SK-N-SH (cell line): ENCODE data around the gene MLLT10. TPM values are rescaled to one million over a fixed set of nuclear protein-coding genes. Genes with fewer than 3 reads are reported as not detected.

Experiments used
- CTCF ChIA-PET: fragments of 300-600, 350-600 bp; formaldehyde crosslinking; extraction: SDS; loops from one replicate; lab custom pipeline; 2021; lab: Yijun Ruan, JAX
- POLR2A ChIA-PET: fragments of 350-600 bp; sonication (Branson Sonifier 250); formaldehyde crosslinking; extraction: SDS; loops from one replicate; lab custom pipeline; 2020; ENCODE audit warnings: antibody characterized with exemption, inconsistent platforms; lab: Yijun Ruan, JAX
- DNase-seq: peaks from one replicate; pipeline ENCODE4 v3.0.0; 2012
- H2AFZ ChIP-seq: fragments of 200-600 bp; sonication (generic); 2 replicates; pipeline ENCODE4 v1.8.1; 2016; ENCODE audit warnings: antibody characterized with exemption, mild to moderate bottlenecking, low read depth
- H3F3A ChIP-seq: fragments of 200-600 bp; sonication (generic); replicated peaks from 2 replicates; pipeline ENCODE3; 2016; ENCODE audit warnings: antibody characterized with exemption, mild to moderate bottlenecking; ENCODE audit not compliant: insufficient read depth
- H3K27ac ChIP-seq, 2 experiments: fragments of 200-500 bp in 1 of 2; fragments of 200-600 bp in 1 of 2; sonication (Bioruptor generic) in 1 of 2; sonication (generic), shearing (Covaris generic) in 1 of 2; 2 replicates each; pipeline versions ENCODE4 v1.5.1 to v1.6.1; 2014 to 2016; ENCODE audit warnings: low read depth in 2 of 2, inconsistent platforms in 1 of 2, low read length in 1 of 2, mild to moderate bottlenecking in 1 of 2, mixed read lengths in 1 of 2
- H3K27me3 ChIP-seq: fragments of 200-600 bp; sonication (generic), shearing (Covaris generic); 2 replicates; pipeline ENCODE4 v1.6.1; 2016; ENCODE audit warnings: mixed run types; ENCODE audit not compliant: insufficient read depth
- H3K36me3 ChIP-seq, 2 experiments: fragments of 200-500 bp in 1 of 2; fragments of 200-600 bp in 1 of 2; sonication (Bioruptor generic) in 1 of 2; sonication (generic) in 1 of 2; replicated peaks in 1 of 2; 2 replicates each; pipeline versions ENCODE3 to v1.5.1; 2014 to 2016; ENCODE audit warnings: low read length in 1 of 2, mild to moderate bottlenecking in 1 of 2; ENCODE audit not compliant: insufficient read depth in 2 of 2, control insufficient read depth in 1 of 2
- H3K4me1 ChIP-seq, 2 experiments: fragments of 200-500 bp in 1 of 2; fragments of 200-600 bp in 1 of 2; sonication (Bioruptor generic) in 1 of 2; sonication (generic), shearing (Covaris generic) in 1 of 2; 2 replicates each; pipeline versions ENCODE4 v1.5.1 to v1.6.1; 2014 to 2016; ENCODE audit warnings: low read depth in 1 of 2, low read length in 1 of 2, mixed run types in 1 of 2; ENCODE audit not compliant: insufficient read depth in 2 of 2, control insufficient read depth in 1 of 2
- H3K4me2 ChIP-seq: fragments of 200-600 bp; sonication (generic), shearing (Covaris generic); 2 replicates; pipeline ENCODE4 v1.6.1; 2017; ENCODE audit warnings: mixed run types
- H3K4me3 ChIP-seq, 2 experiments: fragments of 200-500 bp in 1 of 2; fragments of 200-600 bp in 1 of 2; sonication (Bioruptor generic) in 1 of 2; sonication (generic), shearing (Covaris generic) in 1 of 2; 2 replicates each; pipeline versions ENCODE4 v1.5.1 to v1.8.1; 2014 to 2016; ENCODE audit warnings: low read depth in 2 of 2, inconsistent platforms in 1 of 2, low read length in 1 of 2, mild to moderate bottlenecking in 1 of 2, mixed read lengths in 1 of 2, moderate library complexity in 1 of 2
- H3K79me2 ChIP-seq: fragments of 200-600 bp; sonication (generic); 2 replicates; pipeline ENCODE4 v1.8.1; 2017; ENCODE audit warnings: mild to moderate bottlenecking; ENCODE audit not compliant: insufficient read depth
- H3K9ac ChIP-seq: fragments of 200-600 bp; sonication (generic); 2 replicates; pipeline ENCODE4 v1.6.1; 2017; ENCODE audit warnings: mixed run types
- H3K9me2 ChIP-seq: fragments of 200-600 bp; sonication (generic); 2 replicates; pipeline ENCODE4 v1.6.1; 2017; ENCODE audit warnings: mixed run types
- H3K9me3 ChIP-seq: fragments of 200-600 bp; sonication (generic); 2 replicates; pipeline ENCODE4 v1.6.1; 2017; ENCODE audit warnings: mixed run types, mild to moderate bottlenecking, moderate library complexity
- H4K20me1 ChIP-seq: fragments of 200-600 bp; sonication (generic); 2 replicates; pipeline ENCODE4 v1.6.1; 2017; ENCODE audit warnings: mild to moderate bottlenecking, mixed run types; ENCODE audit not compliant: insufficient read depth
- ELF1 ChIP-seq: IDR thresholded peaks from 2 replicates; pipeline ENCODE4 v1.4.0; 2012
- EP300 ChIP-seq, 2 experiments: IDR thresholded peaks; 2 replicates each; pipeline versions ENCODE4 v1.4.0 to v1.6.1; 2012; ENCODE audit warnings: borderline replicate concordance in 1 of 2, low read depth in 1 of 2, low read length in 1 of 2
- FOXM1 ChIP-seq: IDR thresholded peaks from 2 replicates; pipeline ENCODE4 v1.4.0; 2012; ENCODE audit warnings: low read depth, mild to moderate bottlenecking
- GABPA ChIP-seq: IDR thresholded peaks from 2 replicates; pipeline ENCODE4 v1.4.0; 2012; ENCODE audit warnings: low read depth, mild to moderate bottlenecking
- GATA2 ChIP-seq: sonication (generic); formaldehyde crosslinking; IDR thresholded peaks from 2 replicates; pipeline ENCODE4 v1.5.0; 2020; ENCODE audit warnings: mild to moderate bottlenecking, missing genetic modification reagents
- MEF2A ChIP-seq: IDR thresholded peaks from 2 replicates; pipeline ENCODE4 v1.4.0; 2012; ENCODE audit warnings: low read depth, borderline replicate concordance
- NFIC ChIP-seq: IDR thresholded peaks from 2 replicates; pipeline ENCODE4 v1.4.0; 2012; ENCODE audit warnings: borderline replicate concordance
- NRF1 ChIP-seq: IDR thresholded peaks from 2 replicates; pipeline ENCODE4 v1.6.1; 2012; ENCODE audit warnings: low read depth, mild to moderate bottlenecking, low read length
- POLR2AphosphoS5 ChIP-seq: IDR thresholded peaks from 2 replicates; pipeline ENCODE4 v1.6.1; 2012; ENCODE audit warnings: low read depth, low read length
- RAD21 ChIP-seq: IDR thresholded peaks from 2 replicates; pipeline ENCODE4 v1.6.1; 2012; ENCODE audit warnings: mild to moderate bottlenecking, low read length
- RXRA ChIP-seq: IDR thresholded peaks from 2 replicates; pipeline ENCODE4 v1.4.0; 2012; ENCODE audit warnings: low read depth, mild to moderate bottlenecking, borderline replicate concordance
- TAF1 ChIP-seq: IDR thresholded peaks from 2 replicates; pipeline ENCODE4 v1.6.1; 2012; ENCODE audit warnings: low read depth, mild to moderate bottlenecking, low read length, moderate library complexity, borderline replicate concordance
- WGBS: methylation state at CpG from one replicate; pipeline ENCODE4 v1.1.6; 2017; ENCODE audit warnings: low lambda C conversion rate; 5-methylcytosine and 5-hydroxymethylcytosine counted together
- polyA plus RNA-seq, 3 experiments: library from polyadenylated mRNA; depleted of rRNA; stranded (reverse); fragments of >200 nt; gene quantifications; 2 replicates each; pipeline ENCODE4 v1.2.3, GENCODE V29; 2012
- TF ChIP-seq, protein P1 (sequence below): IDR thresholded peaks from 2 replicates; pipeline ENCODE4 v1.4.0; 2012; ENCODE audit warnings: low read depth
- TF ChIP-seq, protein P2 (sequence below): IDR thresholded peaks from 2 replicates; pipeline ENCODE4 v1.4.0; 2012; ENCODE audit warnings: low read depth, borderline replicate concordance
- TF ChIP-seq, protein P3 (sequence below): fragments of 150-350 bp; IDR thresholded peaks from 2 replicates; pipeline ENCODE4 v1.6.1; 2017; ENCODE audit warnings: antibody characterized with exemption, low read length, low read depth, borderline replicate concordance
- TF ChIP-seq, protein P4 (sequence below): IDR thresholded peaks from 2 replicates; pipeline ENCODE4 v1.4.0; 2012; ENCODE audit warnings: low read depth, borderline replicate concordance

The MLLT10 gene
- polyA plus RNA-seq, 1 of the 3 experiments (the other 2 are of a cell fraction) = 26.0 TPM

DNA sequence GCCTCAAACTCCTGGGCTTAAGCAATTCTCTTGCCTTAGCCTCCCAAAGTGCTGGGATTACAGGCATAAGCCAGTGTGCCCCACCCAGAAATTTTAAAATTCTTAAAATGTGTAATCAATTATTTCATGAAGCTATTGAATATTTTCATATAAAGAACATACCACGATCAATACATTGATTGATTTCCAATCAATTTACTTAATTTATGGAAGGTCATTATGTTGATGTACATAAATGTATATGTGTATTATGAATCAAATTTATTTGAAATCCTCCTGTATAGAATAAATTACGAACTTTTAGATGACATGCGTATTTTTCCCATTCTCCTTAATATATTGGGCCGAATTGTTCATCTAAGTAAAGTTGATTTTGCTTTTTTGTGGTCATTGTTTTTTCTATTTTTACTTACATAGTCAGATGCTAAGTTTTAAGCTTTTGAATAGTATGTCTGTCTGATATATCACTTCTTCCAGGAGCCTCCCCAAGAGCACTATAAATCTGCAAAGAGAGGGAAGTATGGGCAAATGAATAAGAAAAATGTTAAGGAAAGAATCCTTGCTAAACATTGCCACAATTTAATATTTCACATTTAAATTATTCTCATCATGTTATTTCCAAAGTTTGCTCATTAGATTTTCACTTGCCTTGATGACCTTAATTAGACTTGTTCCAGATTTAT is 43.9 kb upstream of the MLLT10 start:
- no peak overlapping the region for H3K4me2 ChIP-seq
- no peak overlapping the region for H3K9ac ChIP-seq
- no peaks in the 10 kb centered on the region for H3K36me3 ChIP-seq
- no peaks in the 10 kb centered on the region for H3K27me3 ChIP-seq
- POLR2A ChIA-PET = no interaction called here
- WGBS = 96% methylated on average over 4 of the region's 4 CpGs
- no peaks in the 10 kb centered on the region for H3K9me3 ChIP-seq
- H3K4me1 ChIP-seq = peaks cover 0 to 5% of the 10 kb centered on the region in 2 experiments; a peak in 1 of 4 replicates
- CTCF ChIA-PET = interaction anchor here (0.6 to 2.2 kb wide), 5 partner anchors 13 to 243 kb away, joined by 3 to 10 read pairs (median 3); no protein-coding TSS in a partner anchor
- H3K79me2 ChIP-seq = no peaks in the 10 kb centered on the region
- H3K9me2 ChIP-seq = no peaks in the 10 kb centered on the region
- no peaks in the 10 kb centered on the region for H4K20me1 ChIP-seq
- TF ChIP-seq GATA2 (CRISPR knock-in tag) (no peak), NRF1 (no peak), ELF1 (no peak), GABPA (no peak), MEF2A (no peak), TAF1 (no peak), NFIC (no peak), EP300 (IDR thresholded peaks at IDR 0.05; ENCODE audit: borderline replicate concordance in 1 of 2, low read depth in 1 of 2, low read length in 1 of 2) (no peak), RXRA (no peak), POLR2AphosphoS5 (no peak), FOXM1 (no peak), RAD21 (no peak)
- TF ChIP-seq, protein P1, sequence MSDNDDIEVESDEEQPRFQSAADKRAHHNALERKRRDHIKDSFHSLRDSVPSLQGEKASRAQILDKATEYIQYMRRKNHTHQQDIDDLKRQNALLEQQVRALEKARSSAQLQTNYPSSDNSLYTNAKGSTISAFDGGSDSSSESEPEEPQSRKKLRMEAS = no peak
- TF ChIP-seq, protein P2, sequence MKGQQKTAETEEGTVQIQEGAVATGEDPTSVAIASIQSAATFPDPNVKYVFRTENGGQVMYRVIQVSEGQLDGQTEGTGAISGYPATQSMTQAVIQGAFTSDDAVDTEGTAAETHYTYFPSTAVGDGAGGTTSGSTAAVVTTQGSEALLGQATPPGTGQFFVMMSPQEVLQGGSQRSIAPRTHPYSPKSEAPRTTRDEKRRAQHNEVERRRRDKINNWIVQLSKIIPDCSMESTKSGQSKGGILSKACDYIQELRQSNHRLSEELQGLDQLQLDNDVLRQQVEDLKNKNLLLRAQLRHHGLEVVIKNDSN = no peak
- TF ChIP-seq, protein P3, sequence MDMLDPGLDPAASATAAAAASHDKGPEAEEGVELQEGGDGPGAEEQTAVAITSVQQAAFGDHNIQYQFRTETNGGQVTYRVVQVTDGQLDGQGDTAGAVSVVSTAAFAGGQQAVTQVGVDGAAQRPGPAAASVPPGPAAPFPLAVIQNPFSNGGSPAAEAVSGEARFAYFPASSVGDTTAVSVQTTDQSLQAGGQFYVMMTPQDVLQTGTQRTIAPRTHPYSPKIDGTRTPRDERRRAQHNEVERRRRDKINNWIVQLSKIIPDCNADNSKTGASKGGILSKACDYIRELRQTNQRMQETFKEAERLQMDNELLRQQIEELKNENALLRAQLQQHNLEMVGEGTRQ = no peak
- TF ChIP-seq, protein P4, sequence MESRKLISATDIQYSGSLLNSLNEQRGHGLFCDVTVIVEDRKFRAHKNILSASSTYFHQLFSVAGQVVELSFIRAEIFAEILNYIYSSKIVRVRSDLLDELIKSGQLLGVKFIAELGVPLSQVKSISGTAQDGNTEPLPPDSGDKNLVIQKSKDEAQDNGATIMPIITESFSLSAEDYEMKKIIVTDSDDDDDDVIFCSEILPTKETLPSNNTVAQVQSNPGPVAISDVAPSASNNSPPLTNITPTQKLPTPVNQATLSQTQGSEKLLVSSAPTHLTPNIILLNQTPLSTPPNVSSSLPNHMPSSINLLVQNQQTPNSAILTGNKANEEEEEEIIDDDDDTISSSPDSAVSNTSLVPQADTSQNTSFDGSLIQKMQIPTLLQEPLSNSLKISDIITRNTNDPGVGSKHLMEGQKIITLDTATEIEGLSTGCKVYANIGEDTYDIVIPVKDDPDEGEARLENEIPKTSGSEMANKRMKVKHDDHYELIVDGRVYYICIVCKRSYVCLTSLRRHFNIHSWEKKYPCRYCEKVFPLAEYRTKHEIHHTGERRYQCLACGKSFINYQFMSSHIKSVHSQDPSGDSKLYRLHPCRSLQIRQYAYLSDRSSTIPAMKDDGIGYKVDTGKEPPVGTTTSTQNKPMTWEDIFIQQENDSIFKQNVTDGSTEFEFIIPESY = no peak
- H3K27ac ChIP-seq = no peak overlapping the region
- H3F3A ChIP-seq = peaks cover 9% of the 10 kb centered on the region
- H3K4me3 ChIP-seq = no peak overlapping the region
- DNase-seq = no peak
- H2AFZ ChIP-seq = no peak overlapping the region
